ENCODE data around the gene ARHGEF2. TPM values are rescaled to one million over a fixed set of nuclear protein-coding genes. Genes with fewer than 3 reads are reported as not detected.
A peak's percentile ranks its signal among the peaks of the same experiment; 100 is the strongest.

Gene ARHGEF2
- polyA plus RNA-seq, 3 donors, result 15.4 to 271 (median 18.6) TPM

- 100% methylated on average over 2 of the region's 5 CpGs for WGBS (ENCODE audit: insufficient coverage)
- no peaks in the 10 kb centered on the region for H3K27me3 ChIP-seq (ENCODE audit: control insufficient read depth in 2 of 2, insufficient read depth in 2 of 2, low read length in 2 of 2)
- peaks cover 67% of the 10 kb centered on the region for H4K20me1 ChIP-seq (ENCODE audit: insufficient read depth, low read length)
- intact Hi-C loops (cut with micrococcal nuclease), result no loop called here
- DNase-seq, result no peak
- H3K9me3 ChIP-seq (replicated peaks in 1 of 2; ENCODE audit: control insufficient read depth in 1 of 2, insufficient read depth in 1 of 2, low read length in 2 of 2), result no peaks in the 10 kb centered on the region
- no peak overlapping the region for H3K4me2 ChIP-seq (replicated peaks; ENCODE audit: extremely low read depth, low read length, poor library complexity, severe bottlenecking)
- H3K27ac ChIP-seq (ENCODE audit: low read depth in 1 of 2, low read length in 2 of 2), result peak overlapping the region in 1 of 2 donors; percentile 31
- H3K9me3 Mint-ChIP-seq, result no peaks in the 10 kb centered on the region
- peaks cover 68% of the 10 kb centered on the region for H3K79me2 ChIP-seq (ENCODE audit: insufficient read depth, low read length)
- TF ChIP-seq CTCF (IDR thresholded peaks at IDR 0.05), result no peak
- H3K36me3 ChIP-seq (replicated peaks in 1 of 2; ENCODE audit: control insufficient read depth in 1 of 2, insufficient read depth in 2 of 2, low read length in 2 of 2), result peaks cover 76 to 82% of the 10 kb centered on the region in 2 donors
- H3K4me3 ChIP-seq (replicated peaks in 1 of 3; ENCODE audit: low read depth in 2 of 3, low read length in 3 of 3), result no peak overlapping the region
- peaks cover 70 to 89% of the 10 kb centered on the region in 2 donors for H3K36me3 Mint-ChIP-seq
- H3K4me1 Mint-ChIP-seq, result peaks cover 20% of the 10 kb centered on the region
- no peaks in the 10 kb centered on the region for H3K27me3 Mint-ChIP-seq (ENCODE audit: low read depth in 3 of 3)
- H3K4me3 Mint-ChIP-seq, result no peak overlapping the region
- no peak overlapping the region for H2AFZ ChIP-seq (ENCODE audit: insufficient read depth, low read depth, low read length, poor library complexity, severe bottlenecking)
- no peak overlapping the region for H3K9ac ChIP-seq (ENCODE audit: insufficient read depth, low read length, poor library complexity, severe bottlenecking)
- peaks cover 11 to 29% of the 10 kb centered on the region in 2 donors for H3K4me1 ChIP-seq (ENCODE audit: control insufficient read depth in 1 of 2, insufficient read depth in 2 of 2, low read length in 2 of 2)
- H3K27ac Mint-ChIP-seq, result peak overlapping the region in 1 of 7 donors; percentile 38
These were observed 49.3 kb downstream of the ARHGEF2 start for GRCh38 chr1:155929057-155929456.

DNA sequence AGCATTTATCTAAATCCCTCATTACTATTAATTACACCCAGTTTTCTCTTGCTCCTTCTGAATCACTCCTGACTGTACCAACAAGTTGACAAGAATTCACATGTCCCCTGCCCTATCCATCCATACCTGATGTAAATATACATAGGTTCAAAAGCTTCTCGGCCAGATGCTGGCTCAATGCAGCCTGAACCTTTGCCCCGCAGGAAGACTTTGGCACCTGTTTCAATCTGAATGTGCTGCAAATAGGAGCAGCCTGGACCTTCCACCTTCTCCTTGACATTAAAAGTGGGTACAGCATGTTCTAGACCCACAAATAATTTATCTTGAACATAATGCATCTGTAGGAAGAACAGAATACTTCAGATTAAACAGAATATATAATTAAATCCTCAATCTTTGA lies 52.8 kb downstream of the ARHGEF2 start:
- H3K9me3 ChIP-seq (replicated peaks in 1 of 2; ENCODE audit: control insufficient read depth in 1 of 2, insufficient read depth in 1 of 2, low read length in 2 of 2), result no peaks in the 10 kb centered on the region
- DNase-seq, result no peak
- no peak overlapping the region for H3K27ac ChIP-seq (ENCODE audit: low read depth in 1 of 2, low read length in 2 of 2)
- no peak overlapping the region for H3K4me3 ChIP-seq (replicated peaks in 1 of 3; ENCODE audit: low read depth in 2 of 3, low read length in 3 of 3)
- H4K20me1 ChIP-seq (ENCODE audit: insufficient read depth, low read length), result peaks cover 68% of the 10 kb centered on the region
- H3K9ac ChIP-seq (ENCODE audit: insufficient read depth, low read length, poor library complexity, severe bottlenecking), result no peak overlapping the region
- Mint-ChIP-seq H3K9me3 (no peaks in the 10 kb centered on the region), H3K4me1 (peaks cover 3% of the 10 kb centered on the region), H3K36me3 (peaks cover 83 to 96% of the 10 kb centered on the region in 2 donors), H3K27me3 (ENCODE audit: low read depth in 3 of 3) (no peaks in the 10 kb centered on the region), H3K4me3 (no peak overlapping the region), H3K27ac (no peak overlapping the region)
- H3K4me1 ChIP-seq (ENCODE audit: control insufficient read depth in 1 of 2, insufficient read depth in 2 of 2, low read length in 2 of 2), result no peaks in the 10 kb centered on the region
- no peak overlapping the region for H3K4me2 ChIP-seq (replicated peaks; ENCODE audit: extremely low read depth, low read length, poor library complexity, severe bottlenecking)
- H3K79me2 ChIP-seq (ENCODE audit: insufficient read depth, low read length), result peaks cover 42% of the 10 kb centered on the region
- no peaks in the 10 kb centered on the region for H3K27me3 ChIP-seq (ENCODE audit: control insufficient read depth in 2 of 2, insufficient read depth in 2 of 2, low read length in 2 of 2)
- WGBS (ENCODE audit: insufficient coverage), result 100% methylated on average over 1 of the region's 2 CpGs
- TF ChIP-seq CTCF (IDR thresholded peaks at IDR 0.05), result no peak
- intact Hi-C loops (cut with micrococcal nuclease), result no loop called here
- no peak overlapping the region for H2AFZ ChIP-seq (ENCODE audit: insufficient read depth, low read depth, low read length, poor library complexity, severe bottlenecking)
- H3K36me3 ChIP-seq (replicated peaks in 1 of 2; ENCODE audit: control insufficient read depth in 1 of 2, insufficient read depth in 2 of 2, low read length in 2 of 2), result peaks cover 89 to 99% of the 10 kb centered on the region in 2 donors
